GM18499 (cell line): ENCODE results near the gene PDZD4.
A peak's percentile ranks its signal among the peaks of the same experiment; 100 is the strongest.

Experiments used
- ATAC-seq: cut with Tn5 transposase; IDR thresholded peaks from one replicate; pipeline ENCODE4 v1.9.1; 2021; ENCODE audit warnings: moderate number of reproducible peaks; ENCODE audit not compliant: insufficient read depth, unreplicated experiment

The PDZD4 gene

DNA sequence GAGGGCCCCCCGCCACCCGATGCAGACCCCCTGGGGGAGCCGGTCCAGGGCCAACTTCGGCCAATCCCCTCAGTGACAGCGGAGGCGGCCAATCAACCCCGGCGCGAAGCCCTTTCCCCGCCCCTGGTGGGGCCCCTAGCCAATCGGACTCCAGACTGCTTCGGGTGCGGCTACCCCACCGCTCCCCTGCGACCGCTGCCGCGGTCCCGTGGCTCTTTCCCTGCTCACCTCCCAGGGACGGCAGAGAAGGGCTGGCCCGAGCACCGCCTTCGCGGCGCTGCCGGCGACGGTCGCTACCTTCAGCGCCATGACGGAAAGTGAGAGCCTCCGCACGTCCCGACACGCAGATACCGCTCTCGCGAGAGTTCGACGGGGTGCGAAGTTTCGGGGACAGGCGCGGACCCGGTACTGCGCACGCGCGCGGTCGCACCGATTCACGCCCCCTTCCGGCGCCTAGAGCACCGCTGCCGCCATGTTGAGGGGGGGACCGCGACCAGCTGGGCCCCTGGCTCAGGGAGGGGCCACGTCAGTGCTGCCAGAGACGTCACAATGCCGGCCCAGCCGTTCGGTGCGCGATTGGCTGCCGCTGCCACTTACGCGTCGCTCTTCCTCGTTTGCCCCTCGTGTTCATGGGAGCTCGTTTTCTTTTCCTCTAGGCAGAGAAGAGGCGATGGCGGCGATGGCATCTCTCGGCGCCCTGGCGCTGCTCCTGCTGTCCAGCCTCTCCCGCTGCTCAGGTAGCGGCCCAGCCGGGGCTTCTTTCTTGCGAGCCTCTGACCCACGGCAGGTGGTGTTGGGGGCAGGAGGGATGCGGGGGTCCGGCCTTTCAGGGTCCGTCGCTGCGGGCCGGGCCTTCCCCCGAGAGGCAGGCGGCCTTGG is 36.1 kb downstream of the PDZD4 start, which contains the start of the genes IDH3G and SSR4:
TSS of gene IDH3G (minus strand) at position 358 of the 879 bp plus-strand sequence. CDS start at position 309, 49 bp downstream.
TSS of gene SSR4 (plus strand) at position 651 of the 879 bp plus-strand sequence. CDS start at position 671, 20 bp downstream.
- peak; percentile 67 for ATAC-seq

DNA sequence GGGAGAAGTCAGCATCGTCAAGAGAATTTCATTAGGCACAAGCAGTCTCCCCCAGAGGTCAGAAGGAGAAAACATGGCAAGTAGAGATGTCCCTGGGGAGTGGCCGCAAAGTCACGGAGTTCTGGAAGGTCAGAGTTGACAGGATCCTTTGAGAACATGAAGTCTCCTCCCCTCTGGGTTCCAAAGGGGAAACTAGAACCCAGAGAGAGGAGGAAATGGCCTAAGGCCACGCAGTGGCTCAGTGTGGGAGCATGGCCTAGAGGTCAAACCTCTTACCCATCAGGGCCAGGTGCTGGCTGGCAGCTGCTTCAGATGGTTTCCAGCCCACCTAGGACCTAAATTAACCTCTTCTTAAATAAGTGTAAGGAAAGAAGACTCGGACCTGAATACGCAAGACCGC is 37.1 kb downstream of the PDZD4 start:
- no peak for ATAC-seq

DNA sequence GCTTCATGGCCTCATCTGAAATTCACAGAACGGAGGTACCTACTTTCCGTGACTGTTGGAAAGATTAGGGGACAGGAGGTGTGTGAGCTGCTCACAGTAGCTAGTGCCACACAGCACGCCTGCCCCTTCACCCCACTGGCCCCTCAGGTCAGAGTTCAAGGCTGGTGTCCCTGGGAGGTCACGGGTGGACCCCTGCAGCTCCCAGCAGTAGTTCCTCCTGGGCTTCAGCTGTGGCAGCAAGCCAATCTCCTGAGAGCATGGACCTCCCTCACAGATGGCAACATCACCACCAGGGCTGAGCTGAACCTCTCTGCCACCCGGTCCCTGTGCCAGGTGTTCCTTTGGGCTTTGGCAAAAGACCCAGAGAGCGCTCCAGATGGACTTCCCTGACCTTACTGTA is 38.0 kb downstream of the PDZD4 start:
- no peak for ATAC-seq

DNA sequence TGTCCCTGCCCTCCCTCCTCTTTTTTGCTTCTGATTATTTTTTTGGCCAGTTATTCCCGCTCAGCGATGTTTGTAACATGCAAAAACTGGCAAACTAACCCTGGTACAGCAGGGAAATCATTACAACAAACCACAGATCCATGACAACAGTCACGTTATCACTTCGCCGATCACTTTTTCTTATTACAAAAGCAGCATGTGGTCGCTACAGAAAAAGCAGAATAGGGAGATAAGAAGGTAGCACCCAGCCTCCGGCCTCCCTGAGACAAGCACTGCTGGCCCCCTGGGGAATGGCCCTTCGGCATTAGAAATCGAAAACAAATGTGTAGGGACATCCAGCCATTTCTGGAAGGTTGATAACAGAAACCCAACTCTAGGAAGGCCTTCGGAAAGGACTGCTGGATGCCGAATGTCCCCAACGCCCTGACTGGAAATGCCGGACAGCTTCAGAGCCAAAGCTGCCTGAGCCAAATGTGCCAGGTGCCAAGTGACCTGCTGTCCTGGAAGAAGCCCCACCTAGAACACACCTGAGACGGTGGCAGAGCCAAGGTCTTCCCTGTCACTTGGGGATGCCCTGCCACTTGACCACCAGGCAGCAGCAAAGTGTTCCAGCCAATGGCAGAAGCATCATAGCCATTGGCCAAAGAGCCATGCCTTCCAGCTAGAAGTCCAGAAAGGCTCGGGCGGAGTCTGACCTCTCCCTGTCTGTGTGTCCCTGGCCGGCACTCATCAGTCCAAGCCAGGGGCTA is 39.1 kb downstream of the PDZD4 start:
- ATAC-seq = no peak

DNA sequence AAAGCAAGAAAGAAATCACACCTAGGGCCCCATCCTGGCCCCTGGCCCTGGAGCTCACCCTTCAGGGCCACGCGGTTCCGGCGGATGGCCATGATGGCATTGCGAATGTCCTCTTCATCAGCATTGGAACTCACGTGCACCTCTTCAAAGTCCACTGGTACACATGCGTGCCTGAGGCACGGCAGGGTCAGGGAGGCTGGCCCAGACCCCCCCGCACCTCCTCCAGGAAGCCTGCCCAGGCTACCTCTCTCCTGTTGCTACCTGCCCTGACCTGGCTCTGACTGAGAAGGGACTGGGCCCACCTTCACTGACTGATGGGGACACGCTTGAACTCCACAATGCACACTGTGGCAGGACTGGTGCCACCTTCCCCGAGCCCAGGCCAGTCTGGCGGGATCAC is 40.7 kb downstream of the PDZD4 start:
- ATAC-seq = no peak

DNA sequence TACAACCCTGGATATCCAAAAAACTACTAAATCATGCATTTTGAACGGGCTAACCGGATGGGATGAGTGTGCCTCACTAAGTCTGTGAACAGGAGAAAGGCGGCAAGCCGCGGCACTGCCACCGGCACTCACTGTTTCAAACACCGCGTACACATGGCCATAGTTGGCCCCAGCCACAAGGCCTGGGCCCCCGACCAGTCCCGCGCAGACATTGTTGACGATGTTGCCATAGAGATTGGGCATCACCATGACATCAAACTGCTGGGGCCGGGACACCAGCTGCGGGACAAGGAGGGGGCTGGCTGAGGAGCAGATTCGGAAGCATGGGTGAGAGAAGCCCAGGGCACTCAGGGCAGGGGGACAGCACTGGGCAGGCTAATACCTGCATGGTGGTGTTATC is 43.7 kb downstream of the PDZD4 start:
- ATAC-seq = no peak

DNA sequence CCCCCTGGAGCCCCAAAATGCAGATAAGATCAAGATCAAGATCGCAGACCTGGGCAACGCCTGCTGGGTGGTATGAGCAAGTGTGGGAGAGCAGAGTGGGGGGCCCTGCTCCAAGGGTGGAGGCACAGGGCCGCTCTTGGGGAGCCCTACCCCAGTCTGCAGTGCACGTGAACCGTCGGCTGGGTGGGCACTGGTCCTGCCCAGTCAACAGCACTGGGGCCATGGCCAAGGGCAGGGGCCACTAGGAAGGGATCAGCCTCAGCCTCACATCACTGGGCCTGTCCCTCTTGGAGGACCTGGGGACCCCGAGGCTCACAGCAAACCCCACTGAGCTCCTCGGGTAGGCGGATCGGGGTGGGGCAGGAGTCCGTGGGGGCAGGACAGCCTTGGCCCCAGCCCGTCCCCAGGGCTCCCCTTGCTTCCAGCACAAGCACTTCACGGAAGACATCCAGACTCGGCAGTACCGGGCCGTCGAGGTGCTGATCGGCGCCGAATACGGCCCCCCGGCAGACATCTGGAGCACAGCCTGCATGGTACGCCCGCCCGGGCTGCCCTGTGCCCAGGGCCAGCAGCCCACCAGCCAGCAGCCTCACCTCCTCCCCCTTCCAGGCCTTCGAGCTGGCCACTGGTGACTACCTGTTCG is 45.9 kb downstream of the PDZD4 start:
- no peak for ATAC-seq

DNA sequence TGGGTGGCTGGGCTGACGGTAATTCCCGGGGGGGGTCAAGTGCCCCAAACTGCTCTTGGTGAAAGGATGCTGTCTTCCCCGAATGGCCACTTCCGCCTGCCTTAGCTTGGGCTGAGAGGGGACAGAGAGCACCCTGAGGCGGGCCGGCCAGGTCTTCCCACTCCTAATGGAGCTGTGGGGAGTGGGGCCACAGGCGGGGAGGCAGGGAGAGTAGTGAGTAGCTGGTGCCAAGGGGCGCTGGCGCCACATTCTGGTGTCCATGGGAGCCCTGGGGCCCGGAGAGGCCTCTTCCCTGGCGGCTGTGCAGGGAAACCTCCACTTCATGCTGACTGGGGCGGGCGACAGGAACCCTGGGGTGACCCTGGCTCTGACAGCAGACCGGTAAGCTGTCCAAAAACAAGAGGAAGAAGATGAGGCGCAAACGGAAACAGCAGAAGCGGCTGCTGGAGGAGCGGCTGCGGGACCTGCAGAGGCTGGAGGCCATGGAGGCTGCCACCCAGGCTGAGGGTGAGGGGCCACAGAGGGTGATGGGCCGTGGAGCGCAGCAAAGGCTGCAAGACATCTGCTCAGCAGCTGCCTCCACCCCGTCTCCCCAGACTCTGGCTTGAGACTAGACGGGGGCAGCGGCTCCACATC is 46.8 kb downstream of the PDZD4 start:
- ATAC-seq = no peak

DNA sequence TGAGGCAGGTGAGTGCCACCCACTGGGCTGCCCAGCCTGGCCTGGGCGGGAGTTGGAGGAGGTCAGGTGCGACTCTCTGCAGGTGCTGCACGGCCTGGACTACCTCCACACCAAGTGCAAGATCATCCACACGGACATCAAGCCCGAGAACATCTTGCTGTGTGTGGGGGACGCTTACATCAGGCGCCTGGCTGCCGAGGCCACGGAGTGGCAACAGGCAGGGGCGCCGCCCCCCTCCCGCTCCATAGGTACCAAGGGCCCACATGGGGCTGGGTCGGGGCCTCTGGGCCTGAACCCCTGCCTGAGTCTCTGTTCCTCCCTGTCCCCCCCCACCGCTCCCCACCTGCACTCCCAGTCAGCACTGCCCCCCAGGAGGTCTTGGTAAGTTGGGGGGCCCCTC is 47.5 kb downstream of the PDZD4 start:
- ATAC-seq = no peak

DNA sequence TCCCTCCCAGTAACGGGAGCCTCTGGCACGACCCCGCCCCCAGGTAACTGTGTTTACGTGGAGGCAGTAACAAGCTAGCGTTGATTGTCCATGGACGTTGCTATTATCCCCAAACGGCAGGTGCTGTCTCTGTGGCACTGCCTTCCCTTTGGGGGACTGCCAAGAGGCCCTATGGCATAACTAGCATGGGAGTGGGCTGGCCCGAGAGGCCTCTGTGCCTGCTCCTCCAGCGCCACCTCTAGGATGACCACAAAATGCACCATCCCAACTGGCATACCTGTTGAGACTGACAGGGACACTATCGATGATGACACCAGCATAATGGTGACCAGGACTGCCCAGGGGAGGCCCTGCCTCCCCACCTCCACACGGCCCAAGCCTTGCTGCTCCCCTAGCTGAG is 48.0 kb downstream of the PDZD4 start:
- ATAC-seq = no peak

DNA sequence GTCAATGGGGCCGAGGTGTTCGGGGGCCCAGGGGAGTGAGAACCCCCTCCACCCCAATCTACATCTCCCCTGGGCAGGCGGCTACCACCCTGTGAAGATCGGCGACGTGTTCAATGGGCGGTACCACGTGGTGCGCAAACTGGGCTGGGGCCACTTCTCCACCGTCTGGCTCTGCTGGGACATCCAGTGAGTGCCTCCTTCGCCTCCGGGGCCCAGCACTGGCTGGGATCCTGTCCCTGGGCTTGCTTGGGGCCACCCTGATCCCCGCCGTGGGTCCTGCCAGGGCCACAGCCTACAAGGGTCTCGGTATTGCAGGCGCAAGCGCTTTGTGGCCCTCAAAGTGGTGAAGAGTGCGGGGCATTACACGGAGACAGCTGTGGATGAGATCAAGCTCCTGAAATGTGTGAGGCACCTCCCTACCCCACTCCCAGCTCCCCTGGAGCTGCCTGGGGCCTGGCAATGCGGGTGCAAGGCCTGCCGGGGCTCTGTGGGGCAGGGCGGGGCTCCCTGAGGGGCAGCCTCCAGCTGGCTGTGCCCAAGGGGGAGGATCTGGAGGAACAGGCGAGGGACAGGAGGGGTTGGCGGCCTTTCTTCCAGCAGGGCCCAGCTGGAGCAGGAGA is 48.8 kb downstream of the PDZD4 start:
- ATAC-seq = no peak

DNA sequence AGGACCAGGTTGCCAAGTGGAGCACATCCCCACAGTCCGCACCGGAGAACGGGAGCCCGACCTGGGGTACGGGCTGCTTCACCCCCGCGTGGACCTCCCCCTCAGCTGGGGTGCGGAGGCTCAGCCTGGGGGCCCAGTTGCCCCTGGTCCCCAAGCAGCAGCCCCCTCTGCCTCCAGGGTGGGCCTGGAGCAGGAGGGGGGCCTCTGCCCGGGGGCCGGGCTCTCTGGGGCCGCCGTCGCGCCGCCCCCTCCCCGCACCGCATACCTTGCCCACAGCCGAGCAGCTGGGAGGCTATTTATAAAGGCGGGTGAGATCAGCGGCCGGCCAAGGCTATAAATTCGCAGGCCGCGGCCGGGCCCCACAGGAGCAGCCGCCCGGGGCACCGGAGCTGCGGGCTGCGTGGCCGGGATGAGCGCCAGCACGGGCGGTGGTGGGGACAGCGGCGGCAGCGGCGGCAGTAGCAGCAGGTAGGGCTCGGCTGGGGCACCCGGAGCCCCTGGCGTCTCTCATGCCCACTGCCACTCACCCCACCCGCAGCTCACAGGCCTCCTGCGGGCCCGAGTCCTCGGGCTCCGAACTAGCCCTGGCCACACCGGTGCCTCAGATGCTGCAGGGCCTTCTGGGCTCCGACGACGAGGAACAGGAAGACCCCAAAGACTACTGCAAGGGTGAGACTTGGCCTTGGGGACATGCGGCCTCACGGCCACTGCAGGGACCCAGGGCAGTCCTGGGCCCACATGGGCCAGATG is 49.5 kb downstream of the PDZD4 start, which contains the start of gene SRPK3:
TSS of gene SRPK3 (plus strand) at position 364 of the 750 bp plus-strand sequence. CDS start at position 410, 46 bp downstream.
- no peak for ATAC-seq

DNA sequence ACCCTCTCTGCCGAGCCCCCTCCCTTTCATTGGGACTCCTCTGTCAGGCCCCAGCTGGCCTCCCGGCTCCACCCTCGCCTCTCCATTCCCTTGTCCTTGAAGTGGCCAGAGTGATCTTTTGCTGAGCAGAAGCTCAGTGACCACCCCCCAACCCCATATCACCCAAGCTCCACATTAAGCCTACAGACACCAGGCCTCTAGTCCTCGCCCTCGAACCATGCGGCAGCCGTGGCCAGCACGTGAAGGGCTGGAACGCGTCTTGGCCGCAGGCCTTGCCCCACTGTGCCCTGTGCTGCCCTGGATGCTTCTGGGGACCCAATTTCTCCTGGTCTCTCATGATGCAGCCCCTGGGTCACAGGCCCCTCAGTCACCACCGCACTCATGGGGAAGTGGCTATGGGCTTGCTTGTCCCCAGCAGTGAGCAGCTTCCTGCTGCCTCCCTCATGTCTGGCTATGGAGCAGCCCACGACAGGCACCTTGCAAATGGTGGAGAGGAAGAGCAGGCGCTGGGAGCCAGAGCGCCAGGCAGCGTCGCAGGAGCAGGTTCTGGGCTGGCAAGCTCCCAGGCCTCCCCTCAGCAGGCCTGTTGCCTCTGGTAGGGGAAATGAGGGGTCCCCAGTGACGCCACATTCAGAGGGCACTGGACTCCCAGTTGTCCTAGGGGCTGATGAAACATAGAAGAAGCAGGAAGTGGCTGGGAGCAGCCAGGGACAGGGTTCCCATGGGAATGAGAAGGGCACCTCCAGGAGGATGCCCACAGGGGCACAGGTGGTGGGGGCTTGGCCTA is 50.3 kb downstream of the PDZD4 start:
- no peak for ATAC-seq

DNA sequence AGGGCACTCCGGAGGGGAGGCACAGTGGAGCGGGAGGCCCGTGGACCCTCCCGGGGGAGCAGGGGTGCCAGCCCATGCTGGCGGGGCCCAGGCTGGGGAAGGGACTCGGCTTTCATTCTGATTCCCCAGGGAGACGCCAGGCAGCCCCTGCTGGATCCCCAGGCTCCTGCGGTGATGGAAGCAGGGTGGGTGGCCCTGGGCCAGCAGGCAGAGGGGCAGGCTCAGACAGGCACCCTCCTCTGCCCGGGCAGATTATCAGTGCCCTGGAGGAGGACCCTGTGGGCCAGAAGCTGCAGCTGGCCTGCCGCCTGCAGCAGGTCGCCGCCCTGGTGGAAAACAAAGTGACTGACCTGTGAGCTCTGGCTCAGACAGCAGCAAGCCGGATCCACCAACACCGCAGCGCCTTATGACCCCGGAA is 51.7 kb downstream of the PDZD4 start:
- no peak for ATAC-seq

DNA sequence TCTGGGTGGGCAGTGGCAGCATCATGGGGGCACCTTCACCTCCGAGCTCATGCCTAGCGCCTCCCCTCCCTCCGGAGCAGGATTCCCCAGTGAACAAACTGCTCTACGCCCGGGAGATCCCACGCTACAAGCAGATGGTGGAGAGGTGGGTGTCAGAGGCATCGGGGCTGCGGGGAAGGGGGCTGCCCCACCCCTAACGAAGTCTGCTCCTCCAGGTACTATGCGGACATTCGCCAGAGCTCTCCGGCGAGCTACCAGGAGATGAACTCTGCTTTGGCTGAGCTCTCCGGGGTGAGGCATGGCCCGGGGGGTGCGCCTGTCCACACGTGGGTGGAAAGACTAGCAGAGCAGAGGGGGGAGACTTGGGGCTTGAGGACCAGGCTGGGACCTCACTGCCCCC is 52.2 kb downstream of the PDZD4 start:
- no peak for ATAC-seq

DNA sequence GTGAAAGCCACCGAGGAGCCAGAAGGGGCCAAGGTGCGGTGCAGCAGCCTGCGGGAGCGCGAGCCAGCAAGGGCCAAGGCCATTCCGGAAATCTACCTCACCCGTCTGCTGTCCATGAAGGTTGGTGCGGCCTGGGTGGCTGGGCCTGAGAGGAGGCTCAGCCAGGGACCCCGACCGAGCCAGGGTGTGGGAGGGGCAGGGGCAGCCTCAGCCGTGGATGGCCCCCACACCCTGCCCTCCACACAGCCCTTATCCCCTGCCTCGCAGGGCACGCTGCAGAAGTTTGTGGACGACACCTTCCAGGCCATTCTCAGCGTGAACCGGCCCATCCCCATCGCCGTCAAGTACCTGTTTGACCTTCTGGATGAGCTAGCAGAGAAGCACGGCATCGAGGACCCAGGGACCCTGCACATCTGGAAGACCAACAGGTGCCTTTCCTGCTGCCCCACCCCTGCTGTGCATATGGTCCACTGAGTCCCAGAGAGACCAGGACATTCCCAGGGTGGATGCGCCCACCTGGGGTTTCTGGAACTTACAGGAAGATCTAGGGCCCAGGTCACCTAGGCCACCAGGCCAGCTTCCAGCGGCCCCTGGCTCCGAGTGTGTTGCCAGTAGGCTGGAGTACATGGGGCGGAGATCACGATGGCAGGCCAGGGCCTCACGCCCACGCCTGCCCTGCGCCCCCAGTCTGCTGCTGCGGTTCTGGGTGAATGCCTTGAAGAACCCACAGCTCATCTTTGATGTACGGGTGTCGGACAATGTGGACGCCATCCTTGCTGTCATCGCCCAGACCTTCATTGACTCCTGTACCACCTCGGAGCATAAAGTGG is 52.9 kb downstream of the PDZD4 start:
- no peak for ATAC-seq

DNA sequence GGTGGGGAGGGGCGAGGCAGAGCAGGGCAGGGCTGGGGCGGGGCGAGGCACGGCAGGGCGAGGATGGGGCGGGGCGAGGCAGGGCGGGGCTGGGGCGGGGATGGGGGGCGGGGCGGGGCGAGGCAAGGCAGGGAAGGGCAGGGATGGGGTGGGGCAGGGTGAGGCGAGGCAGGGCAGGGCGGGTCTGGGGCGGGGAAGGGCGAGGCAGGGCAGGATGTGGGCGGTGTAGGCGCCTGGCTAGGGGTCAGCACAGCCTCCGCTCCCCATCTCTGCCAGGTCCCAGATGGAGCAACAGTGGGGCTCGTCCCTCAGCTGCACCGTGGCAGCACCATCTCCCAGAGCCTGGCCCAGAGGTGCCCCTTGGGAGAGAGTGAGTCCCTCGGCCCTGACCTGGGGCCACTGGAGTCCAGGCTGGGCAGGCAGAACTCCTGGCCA is 53.7 kb downstream of the PDZD4 start:
- ATAC-seq = no peak
